T-helper 9 cell (primary cell): ENCODE results near the gene ABCD4.
"Not testable (repeated sequence)": the region's sequence is repeated elsewhere in the genome, so short reads cannot be mapped to it uniquely, and the experiment has no call there.

ENCODE experiments used
- DNase-seq: peaks from one replicate; pipeline ENCODE4 v3.0.0-alpha.2; 2020
- total RNA-seq, 2 donors: gene quantifications; one replicate each; lab custom pipeline; 2026; lab: John Stamatoyannopoulos, UW

Gene ABCD4
- 40.5 to 65.5 reads per million in 2 donors for total RNA-seq

DNA sequence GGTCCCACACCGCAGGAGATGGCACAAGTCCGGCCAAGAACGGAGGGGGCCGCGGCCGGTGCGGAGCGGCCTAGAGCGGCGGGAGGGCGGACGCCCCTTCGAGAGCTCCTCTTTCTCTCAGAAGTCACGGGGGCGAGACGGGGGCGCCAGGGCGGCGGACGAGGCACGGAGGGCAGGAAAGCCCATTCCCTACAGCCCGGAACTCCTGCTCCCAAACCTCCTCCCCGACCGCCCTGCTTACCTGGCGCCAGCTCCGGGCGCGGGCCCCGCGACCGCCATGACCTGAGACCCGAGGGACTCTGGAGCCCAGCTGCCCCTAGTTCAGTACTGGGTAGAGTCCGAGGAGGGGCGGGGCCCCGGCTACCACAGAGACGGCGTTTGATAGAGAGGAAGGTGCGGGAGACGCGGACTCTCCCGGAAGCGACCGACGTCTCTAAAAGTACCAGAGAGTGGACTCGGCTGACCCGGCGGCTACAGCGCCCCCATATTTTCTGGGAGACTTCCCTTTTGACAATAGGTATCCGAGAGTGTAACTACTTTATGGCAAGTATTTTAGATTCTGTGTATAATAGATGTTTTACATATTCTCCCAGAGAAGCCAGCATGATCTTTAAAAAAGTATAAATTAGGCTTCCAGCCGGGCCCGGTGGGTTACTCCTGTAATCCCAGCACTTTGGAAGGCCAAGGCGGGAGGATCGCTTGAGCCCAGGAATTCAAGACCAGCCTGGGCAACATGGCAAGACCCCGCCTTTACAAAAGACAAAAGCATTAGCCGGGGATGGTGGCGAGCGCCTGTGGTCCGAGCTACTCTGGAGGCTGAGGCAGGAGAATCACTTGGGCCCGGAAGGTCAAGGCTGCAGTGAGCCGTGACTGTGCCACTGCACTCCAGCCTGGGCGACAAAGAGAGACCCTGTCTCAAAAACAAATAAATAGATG lies at the start of gene ABCD4:
TSS of gene ABCD4 (minus strand) at position 301 of the 936 bp plus-strand sequence. CDS start at position 279, 22 bp downstream.
- peak; percentile 62 for DNase-seq

DNA sequence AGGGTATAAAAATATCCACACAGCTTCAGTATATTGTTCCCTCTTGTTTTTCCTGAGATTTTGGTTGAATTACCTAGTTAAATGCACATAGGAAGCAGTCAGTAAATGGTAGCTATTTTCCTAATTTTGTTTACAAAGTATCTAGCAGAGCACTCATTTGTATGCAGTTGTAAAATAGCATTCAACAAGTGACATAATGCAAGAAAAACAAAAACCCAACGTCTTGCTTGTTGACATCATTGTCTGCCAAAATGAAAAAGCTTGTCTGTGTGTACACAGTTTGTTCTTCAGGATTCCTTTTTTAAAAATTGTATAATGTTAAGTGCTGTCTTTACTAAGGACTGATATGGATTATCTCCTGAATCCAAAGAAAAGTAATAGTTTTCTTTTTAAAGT lies 48.2 kb upstream of the ABCD4 start:
- no peak for DNase-seq

DNA sequence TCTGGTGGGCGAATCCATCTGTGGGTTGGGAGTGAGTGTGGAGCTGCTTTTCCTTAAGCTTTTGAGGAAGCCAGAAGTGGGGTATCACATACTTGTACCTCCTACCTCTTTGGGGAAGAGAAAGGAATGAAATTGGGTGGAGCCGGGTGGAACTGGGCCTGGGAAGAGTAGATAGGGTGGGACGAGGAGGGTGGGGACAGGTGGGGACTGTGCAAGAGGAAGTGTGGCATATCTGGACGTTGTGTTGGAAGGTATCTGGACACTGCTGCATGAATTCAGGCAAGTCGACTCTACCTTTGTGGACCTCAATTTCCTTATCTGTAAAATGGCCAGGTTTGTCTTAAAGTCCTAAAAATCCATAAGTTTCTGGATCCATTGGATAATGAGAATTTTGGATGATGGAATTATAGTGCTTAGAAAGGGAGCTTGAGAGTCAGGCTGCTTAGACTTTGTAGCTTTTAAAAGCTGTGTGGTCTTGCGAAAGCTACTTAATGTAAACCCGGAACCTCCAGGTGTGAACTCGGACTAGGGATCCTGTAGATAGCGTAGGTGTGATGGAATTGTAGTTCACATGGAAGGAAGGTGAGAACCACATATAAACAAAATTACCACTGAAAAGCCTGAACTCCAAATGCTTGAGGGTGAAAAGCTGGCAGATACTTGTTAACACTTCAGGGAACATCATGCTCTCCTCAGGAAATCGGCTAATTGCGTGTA lies 47.6 kb upstream of the ABCD4 start:
- no peak for DNase-seq

DNA sequence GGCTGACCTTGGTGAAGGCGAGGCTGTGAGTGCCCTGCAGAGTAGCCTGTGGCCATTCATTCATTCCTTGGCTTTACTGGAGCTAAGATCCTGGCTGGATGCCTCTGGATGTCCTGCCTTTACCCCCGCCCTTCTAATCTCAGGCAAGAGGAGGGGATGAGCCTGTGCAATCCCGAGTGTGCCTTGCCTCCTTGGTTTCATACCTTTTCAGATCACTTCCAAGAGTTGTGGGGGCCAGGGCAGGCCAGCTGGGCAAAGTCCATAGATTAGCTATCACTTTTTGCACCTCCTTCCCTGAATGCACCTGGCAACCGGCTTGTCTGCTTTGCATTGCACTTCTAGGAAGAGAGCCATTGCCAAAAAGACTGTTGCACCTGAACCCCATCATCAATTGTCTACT lies 47.0 kb upstream of the ABCD4 start:
- DNase-seq: no peak

DNA sequence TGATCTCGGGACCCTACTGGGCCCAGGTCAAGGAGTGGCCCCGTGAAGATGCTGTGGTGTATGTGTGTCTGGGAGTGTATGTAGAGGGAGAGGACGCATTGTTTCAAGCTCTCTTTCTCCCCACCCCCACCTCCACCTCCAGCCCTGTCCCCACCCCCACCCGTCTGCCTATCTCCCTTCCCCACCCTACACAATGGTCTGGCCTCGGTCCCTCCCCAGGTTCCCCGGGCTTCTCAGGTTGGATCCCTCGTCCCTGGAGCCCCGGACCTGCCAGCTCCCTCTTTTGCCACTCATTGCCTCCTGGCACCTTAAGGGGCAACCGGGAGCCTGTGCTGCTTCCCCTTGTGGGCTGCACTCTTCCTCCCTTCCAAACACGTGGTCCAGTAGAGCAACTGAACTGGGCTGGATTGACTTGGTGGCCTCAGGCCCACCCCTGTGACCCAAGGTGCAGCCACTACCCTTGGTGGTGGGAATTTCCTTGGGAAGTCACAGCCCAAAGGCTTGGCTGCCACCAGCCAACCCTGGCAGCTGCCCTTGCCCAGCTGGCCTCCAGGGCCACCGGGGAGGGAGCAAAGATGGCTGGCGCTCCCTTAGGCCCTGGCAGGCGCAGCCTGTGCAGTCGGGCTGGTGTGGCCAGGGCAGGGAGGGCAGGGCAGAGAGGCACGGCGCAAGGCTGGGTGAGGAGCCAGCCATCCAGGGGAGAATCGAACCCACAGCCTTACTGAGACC lies 46.2 kb upstream of the ABCD4 start:
- no peak for DNase-seq

DNA sequence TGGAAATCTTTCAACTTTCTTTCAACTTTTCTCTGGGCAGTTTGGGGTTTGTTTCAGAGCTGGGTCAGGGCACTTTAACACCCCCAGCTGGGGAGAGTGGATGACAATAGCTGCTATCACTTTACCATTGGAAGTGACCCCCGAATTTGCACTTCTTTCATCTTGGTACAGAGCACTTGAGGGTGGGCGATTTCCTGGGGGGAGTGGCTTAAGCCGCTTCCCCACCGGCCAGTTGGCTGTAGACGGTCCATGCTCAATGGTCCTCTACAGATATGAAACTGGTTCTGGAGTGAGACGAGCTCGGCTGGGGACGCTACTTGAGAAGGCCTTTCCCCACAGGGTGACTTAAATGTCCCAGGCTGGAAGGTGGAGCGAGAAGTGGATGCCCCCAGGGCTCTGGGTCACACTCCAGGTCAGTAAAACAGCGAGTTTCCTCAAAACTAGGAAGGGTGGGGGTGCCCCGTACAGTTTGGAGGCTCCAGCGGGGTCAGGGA lies 45.6 kb upstream of the ABCD4 start, which contains the start of gene VRTN:
TSS of gene VRTN (plus strand) at position 231 of the 494 bp plus-strand sequence. CDS start 8,313 bp downstream, outside the sequence.
- DNase-seq: no peak

DNA sequence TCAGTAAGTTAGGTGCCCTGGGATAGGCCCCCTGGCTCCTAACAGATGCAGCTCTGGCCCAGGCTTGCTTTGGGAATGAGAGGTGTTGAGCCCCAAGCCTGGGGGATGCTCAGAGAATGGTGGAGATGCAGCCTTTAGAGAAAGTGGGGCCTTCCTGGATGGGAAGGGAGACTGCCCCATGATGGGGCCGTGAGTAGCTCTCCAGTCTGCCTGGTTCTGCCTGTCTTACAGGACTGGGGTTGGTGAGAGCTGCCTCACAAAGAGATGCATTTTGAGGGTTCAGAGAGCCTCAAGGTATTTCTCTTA lies 45.0 kb upstream of the ABCD4 start:
- DNase-seq: no peak

DNA sequence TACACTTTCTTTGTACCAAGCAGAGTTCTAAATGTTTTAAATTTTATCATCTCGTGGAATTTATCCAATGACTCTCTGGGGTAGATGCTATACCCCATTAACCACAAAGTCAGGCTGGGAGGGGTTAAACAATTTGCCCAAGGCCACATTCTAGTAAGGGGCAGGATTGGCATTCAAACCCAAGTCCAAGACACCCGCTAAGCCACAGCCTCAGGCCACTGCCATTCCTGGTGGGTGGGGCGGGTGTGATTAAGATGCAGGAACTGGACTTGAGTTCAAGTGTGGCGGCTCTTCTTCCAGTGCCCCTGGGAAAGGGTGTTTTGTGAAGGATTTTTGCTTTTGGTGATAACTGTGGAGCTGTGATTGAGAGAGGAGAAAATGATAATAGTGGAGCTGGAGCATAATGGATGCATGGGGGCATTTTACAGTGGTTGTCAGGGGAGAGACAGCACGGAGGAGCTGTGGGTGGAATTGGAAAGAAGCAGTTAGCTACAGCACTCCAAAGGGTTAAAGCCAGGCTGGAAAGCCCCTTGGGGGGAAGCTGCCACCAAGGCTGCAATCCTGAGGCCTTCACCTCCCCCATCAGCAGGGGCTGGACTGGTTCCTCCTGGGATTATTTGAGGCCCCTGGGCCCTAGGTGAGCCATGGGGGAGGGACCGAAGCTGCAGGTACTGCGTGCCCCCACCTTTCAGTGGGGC lies 44.5 kb upstream of the ABCD4 start:
- DNase-seq: no peak

DNA sequence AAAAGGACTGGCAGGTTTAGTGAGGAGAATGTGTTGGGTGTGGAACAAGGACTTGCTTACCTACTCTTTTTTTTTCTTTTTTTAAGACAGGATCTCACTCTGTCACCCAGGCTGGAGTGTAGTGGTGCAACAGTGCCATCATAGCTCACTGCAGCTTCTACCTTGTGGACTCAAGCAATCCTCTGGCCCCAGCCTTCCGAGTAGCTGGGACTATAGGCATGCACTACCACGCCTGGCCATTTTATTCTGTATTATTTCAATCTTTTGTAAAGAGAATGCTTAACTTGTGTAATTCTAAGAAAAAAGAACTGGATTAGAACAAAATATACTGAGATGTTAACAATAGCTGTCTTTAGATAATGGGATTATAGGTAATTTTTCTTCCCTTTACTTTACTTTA lies 43.6 kb upstream of the ABCD4 start:
- no peak for DNase-seq

DNA sequence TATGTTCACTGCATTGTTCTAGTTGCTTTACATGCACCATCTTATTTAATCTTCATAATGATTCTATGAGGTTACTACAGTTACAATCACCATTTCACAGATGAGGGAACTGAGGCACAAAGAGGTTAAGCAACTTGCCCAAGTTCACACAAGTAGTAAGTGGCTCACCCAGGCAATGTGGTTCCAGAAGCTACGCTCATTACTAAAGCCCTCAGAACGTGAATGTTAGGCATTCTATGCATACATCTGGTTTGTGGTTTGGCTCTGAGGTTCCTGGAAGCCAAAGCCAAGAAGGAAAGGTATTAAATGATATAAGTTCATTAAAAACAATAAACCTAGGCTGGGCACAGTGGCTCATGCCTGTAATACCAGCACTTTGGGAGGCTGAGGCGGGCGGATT lies 31.2 kb upstream of the ABCD4 start:
- DNase-seq: no peak

DNA sequence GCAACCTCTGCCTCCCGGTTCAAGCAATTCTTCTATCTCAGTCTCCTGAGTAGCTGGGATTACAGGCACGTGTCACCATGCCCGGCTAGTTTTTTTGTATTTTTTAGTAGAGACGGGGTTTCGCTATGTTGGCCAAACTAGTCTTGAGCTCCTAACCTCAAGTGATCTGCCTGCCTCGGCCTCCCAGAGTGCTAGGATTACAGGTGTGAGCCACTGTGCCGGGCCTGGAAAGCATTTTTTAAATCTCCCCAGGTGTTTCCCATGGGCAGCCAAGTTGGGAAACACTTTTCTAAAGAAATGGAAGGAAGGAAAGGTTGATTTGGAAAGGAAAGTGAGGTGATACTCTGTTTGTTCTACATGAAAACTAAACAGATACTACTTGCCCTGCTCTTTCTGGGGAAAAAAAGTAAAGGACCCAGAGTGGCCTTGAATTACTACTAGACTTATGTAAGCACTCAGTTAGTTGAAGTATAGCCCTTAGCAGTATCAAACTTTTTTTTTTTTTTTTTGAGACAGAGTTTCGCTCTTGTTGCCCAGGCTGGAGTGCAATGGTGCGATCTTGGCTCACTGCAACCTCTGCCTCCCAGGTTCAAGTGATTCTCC lies 27.3 kb upstream of the ABCD4 start:
- not testable (repeated sequence) for DNase-seq

DNA sequence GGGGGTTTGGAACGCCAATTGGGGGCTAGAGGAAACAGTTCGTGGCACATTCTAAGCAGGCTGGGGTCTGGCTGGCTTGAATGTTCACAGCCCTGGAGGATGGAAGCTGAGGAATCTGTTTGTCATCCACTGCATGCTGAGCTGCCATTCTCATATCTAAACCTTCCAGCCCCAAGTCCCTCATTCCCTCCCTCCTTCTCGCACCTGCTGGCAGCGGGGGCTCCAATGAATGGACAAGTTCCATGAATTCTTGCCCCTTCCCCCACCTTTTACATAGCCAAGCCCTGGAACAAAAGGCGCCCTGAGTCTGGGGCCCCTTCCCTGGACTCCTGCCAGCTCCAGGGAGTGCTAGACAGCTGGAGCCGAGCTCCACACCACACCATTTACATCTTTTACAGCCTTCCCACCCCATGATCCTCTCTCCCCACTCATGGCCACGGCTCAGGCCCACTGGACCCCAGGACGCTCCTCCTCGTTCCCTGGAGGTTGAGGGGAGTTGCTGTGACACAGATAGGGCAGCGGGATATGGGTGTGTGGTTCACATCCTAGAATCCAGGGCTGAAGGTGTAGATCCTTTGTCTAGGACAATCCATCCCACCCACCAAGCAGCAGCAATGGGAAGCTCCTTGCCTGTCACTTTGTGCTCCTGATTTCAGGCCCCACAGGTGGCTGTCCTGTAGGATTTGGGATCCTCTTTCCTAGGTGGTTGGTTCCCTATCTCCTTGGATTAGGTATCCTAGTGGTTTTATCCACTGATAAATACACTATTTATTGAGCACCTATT lies 23.8 kb upstream of the ABCD4 start:
- DNase-seq: no peak

DNA sequence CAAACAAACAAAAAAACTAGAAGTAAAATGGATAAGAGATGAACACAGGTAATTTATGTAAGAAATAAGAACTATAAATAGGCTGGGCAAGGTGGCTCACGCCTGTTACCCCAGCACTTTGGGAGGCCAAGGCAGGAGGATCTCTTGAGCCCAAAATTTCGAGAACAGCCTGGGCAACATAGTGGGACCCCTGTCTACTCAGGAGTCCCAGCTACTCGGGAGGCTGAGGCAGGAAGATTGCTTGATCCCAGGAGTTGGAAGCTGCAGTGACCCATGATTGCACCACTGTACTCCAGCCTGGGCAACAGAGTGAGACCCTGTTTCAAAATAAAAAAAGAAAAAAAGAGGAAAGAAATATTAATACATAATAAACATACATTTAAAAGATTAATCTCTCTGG lies 22.7 kb upstream of the ABCD4 start:
- no peak for DNase-seq

DNA sequence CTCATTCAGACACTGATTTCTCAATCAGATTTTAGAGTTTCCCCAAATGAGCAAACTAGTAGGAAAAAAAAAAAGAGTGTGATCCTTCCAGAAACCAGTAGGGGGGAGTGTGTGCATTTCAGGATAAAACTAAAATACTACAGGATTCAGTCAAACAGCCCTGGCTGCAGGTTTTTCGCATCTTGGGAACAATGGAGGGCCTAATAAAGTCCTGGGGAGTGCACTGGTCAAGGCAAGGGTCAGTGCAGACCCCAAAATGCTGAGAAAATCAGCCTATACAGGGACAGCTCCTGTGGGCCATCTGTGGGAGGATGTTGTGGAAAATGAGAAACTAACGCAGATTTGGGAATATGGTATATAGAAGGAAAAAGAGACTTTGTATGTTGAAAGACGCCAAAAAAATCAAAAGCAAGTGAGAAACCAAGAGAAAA lies 22.2 kb upstream of the ABCD4 start:
- no peak for DNase-seq

DNA sequence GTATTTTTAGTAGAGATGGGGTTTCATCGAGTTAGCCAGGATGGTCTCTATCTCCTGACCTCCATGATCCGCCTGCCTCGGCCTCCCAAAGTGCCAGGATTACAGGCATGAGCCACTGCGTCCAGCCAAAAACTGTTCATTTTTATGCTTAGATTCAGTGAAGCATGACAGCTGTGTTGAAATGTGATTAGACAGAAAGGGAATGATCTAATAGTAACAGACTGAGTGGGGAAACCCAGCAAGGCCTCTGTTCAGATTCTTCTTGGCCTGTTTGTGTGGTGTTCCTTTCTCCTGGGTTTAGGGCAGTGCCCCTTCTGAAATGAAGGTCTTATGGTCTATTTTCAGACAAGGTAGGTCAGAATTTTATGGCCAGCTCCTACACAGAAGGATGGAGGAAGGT lies 11.8 kb upstream of the ABCD4 start:
- DNase-seq: no peak

DNA sequence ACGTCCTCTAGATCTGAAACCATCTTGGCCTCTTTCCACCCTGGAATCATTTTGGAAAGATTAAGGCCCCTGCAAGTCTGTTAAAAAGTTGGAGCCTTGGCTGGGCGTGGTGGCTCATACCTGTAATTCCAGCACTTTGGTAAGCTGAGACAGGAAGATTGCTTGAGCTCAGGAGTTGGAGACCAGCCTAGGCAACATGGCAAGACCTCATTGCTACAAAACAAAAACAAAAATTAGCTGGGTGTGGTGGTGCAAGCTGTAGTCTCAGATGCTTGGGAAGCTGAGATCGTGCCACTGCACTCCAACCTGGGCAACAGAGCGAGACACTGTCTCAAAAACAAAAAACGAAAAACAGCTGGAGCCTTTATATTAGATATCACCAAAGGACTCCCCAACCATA lies 10.9 kb upstream of the ABCD4 start:
- no peak for DNase-seq

DNA sequence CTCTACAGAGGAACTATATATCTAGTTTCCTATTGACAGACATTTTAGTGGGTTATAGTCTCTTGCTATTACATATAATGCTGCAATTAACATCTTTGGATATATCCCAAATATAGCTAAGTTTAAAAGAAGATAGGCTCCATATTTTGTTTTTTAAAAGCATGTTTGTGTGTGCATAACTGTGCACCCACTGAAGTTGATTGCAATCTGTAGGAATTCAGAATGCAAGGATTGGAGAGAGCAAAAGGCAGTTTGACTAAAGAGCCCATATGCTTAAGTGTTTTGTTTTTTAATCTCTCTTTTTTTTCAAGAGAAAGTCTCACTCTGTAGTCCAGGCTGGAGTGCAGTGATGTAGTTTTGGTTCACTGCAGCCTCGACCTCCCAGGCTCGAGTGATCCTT lies 9.4 kb upstream of the ABCD4 start:
- no peak for DNase-seq

DNA sequence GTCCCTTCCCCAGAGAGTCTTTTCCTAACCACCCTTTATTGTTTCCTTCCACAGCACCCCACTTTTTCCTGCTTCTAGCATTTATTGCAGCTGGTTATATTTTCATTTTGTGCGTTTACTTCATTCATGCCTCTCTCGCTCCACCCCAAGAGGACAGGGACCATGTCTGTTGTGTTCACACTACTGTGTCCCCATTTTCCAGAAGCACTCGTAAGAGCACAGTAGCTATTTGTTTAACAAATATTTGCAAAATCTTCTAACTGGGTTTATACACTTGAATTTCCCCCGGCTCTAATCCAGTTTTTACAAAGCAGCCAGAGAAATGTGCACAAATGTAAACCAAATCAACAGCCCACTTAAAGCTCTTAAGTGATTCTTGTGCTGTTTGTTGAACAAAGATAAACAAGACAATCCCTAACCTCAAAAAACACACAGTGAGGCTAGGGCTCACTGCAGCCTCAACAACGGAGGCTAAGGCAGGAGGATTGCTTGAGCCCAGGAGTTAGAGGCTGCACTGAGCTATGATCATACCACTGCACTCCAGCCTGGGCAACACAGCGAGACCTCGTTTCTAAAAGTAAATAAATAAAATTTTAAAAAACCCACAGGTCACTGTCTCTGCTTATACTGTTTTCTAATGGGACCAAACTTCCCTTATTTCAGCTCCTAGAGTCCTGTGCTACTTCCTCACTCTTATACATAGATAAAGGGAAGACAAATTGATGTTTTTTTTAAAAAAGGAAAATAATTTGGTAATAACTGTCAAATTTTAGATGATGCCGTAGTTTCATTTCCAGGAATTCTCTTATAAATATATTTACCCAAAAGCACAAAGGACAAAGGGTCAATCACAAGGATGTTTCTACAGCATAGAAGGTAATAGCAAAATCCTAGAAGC lies 6.6 kb upstream of the ABCD4 start:
- no peak for DNase-seq

DNA sequence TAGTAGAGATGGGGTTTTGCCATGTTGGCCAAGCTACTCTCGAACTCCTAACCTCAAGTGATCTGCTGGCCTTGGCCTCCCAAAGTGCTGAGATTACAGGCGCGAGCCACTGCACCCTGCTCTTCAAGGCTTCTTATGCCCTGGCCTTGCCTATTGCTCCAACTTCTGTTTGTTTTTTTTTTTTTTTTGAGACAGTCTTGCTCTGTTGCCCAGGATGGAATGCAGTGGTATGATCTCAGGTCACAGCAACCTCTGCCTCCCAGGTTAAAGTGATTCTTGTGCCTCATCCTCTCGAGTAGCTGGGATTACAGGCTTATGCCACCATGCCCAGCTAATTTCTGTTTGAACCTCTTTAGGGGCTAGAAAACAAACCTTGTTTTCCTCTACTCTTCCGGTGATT lies 6.0 kb upstream of the ABCD4 start:
- DNase-seq: no peak

DNA sequence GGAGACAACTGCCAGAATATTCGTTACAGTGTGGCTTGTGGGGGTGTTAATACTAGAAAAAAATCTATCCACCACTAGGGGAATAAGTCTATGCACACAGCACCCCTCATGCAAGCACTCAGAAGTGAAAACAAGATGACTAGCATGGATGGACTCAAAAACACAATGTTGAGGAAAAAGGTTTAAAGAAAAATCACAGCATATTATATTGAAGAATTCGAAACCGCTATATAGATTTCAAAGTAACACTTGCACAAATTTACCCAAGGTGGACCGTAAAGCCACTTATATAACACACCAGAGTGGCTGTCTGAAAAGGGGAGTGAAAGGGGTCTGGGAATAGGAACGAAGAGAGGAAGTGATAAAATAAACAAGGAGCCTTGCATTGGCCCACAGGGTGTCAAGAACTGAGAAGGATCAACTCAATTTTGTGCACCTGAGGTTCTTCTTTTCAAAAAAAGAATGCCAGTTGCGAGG lies 544 bp downstream of the ABCD4 start:
- DNase-seq: no peak
